Peyer's patch (tissue), 4 donors: Measurements from ENCODE around the gene COL9A2. TPM values are rescaled to one million over a fixed set of nuclear protein-coding genes. Genes with fewer than 3 reads are reported as not detected.

ENCODE experiments used
- DNase-seq, 3 donors: peaks; one replicate each; pipeline ENCODE4 v3.0.0-alpha.2; 2017 to 2019
- H3K27ac ChIP-seq, 4 donors: fragments of 200-600 bp; sonication (generic); one replicate each; pipeline ENCODE4 v1.5.1; 2016 to 2019
- H3K27me3 ChIP-seq, 2 donors: fragments of 200-600 bp; sonication (generic); one replicate each; pipeline ENCODE4 v1.5.1; 2019
- H3K36me3 ChIP-seq, 3 donors: fragments of 200-600 bp; sonication (generic); one replicate each; pipeline ENCODE4 v1.5.1; 2016 to 2019
- H3K4me1 ChIP-seq, 4 donors: fragments of 200-600 bp; sonication (generic); one replicate each; pipeline ENCODE4 v1.5.1; 2016 to 2019
- H3K4me3 ChIP-seq, 4 donors: fragments of 200-600 bp; sonication (generic); 1 replicate in 3 of 4; 2 replicates in 1 of 4; pipeline ENCODE4 v1.5.1; 2016 to 2019; ENCODE audit warnings: mild to moderate bottlenecking in 1 of 4
- H3K9me3 ChIP-seq, 4 donors: fragments of 200-600 bp; sonication (generic); one replicate each; pipeline ENCODE4 v1.5.1; 2016 to 2019; ENCODE audit warnings: mild to moderate bottlenecking in 1 of 4
- POLR2A ChIP-seq, 2 donors: fragments of 450-650 bp; IDR thresholded peaks; one replicate each; pipeline ENCODE4 v1.5.1; 2017; ENCODE audit warnings: antibody characterized with exemption in 2 of 2, mild to moderate bottlenecking in 2 of 2, moderate library complexity in 2 of 2
- total RNA-seq, 4 donors: library from RNA; depleted of rRNA; stranded (reverse); fragments of >200 nt; gene quantifications; one replicate each; pipeline ENCODE4 v1.1.0, GENCODE V29; 2016
- TF ChIP-seq, protein P1 (sequence below), 6 experiments: fragments of 450-650 bp in 4 of 6; fragments of 200-600 bp in 2 of 6; sonication (generic) in 1 of 6; IDR thresholded peaks; one replicate each; pipeline ENCODE4 v1.5.1; 2017 to 2019; ENCODE audit warnings: antibody characterized with exemption in 6 of 6, mild to moderate bottlenecking in 3 of 6, moderate library complexity in 1 of 6

The COL9A2 gene
- total RNA-seq, 4 donors from 2014 or later, result 2.1 to 11.6 (median 6.3) TPM

DNA sequence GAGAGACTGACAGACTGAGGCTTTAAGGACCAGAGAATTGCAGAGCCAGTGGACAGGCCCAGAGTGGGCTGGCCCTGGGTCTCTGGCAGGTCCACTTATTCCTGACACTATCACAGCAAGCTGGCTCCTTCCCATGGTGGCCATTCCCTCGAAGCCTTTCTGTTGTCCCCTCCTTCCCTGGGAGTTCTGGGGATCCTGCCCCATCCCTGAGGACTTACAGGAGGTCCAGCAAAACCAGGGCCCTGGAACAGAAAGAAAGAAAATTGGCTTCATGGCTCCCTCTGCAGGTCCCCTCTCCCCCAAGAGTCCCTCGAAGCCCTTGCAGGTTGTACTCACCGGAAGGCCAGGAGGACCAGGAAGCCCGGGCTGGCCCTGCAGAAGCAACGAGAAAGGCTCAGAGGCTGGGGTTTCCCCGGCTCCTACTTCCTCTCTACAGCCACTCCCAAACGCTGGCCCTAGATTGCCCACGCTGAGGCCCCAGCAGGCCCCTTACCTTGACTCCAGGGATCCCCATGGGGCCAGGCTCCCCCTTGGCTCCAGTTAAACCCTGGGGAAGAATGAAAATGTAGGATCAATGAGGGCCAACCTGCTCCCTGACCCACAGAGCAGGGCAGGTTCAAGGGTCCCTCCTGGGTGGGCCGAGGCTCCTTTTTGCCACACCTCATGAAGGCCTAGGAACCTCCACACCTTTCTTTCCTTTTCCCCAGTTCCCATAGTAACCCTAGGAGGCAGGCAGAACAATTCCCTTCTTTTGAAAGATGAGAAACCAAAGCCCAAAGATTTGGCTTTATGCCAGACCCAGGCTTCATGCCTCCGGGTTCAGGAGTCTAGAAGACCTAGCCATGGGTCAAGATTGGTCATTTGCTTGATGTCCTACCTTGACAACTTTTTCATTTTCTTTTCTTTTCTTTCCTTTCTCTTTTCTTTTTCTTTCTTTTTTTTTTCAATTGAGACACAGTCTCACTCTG is 4.6 kb downstream of the COL9A2 start:
- peak overlapping the region in 1 of 4 donors; percentile 52 for H3K27ac ChIP-seq

DNA sequence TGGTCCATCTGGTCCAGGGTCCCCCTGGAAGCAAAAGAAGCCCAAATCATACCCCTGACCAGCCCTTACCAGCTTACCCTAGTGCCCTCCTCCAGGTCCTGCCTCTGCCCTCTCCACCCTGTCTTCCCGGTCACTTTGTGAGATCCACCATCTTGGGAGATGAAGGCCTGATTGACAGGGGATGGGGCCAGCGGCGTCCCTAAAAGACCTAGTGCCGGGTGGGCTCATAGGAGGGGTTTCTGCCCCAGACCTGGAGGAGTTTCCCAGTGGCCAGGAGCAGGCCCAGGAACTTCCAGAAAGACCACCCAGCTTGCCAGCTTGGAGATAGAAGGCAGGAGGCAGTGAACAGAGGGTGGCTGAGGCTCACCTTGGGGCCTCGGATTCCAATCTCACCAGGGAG is 5.4 kb downstream of the COL9A2 start:
- TF ChIP-seq, protein P1, sequence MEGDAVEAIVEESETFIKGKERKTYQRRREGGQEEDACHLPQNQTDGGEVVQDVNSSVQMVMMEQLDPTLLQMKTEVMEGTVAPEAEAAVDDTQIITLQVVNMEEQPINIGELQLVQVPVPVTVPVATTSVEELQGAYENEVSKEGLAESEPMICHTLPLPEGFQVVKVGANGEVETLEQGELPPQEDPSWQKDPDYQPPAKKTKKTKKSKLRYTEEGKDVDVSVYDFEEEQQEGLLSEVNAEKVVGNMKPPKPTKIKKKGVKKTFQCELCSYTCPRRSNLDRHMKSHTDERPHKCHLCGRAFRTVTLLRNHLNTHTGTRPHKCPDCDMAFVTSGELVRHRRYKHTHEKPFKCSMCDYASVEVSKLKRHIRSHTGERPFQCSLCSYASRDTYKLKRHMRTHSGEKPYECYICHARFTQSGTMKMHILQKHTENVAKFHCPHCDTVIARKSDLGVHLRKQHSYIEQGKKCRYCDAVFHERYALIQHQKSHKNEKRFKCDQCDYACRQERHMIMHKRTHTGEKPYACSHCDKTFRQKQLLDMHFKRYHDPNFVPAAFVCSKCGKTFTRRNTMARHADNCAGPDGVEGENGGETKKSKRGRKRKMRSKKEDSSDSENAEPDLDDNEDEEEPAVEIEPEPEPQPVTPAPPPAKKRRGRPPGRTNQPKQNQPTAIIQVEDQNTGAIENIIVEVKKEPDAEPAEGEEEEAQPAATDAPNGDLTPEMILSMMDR (IDR thresholded peaks at IDR 0.05), result no peak
- TF ChIP-seq POLR2A (IDR thresholded peaks at IDR 0.05), result no peak
- no peak for DNase-seq
- Histone ChIP-seq H3K4me1 (peaks cover 0 to 21% (median 16%) of the 10 kb centered on the region in 4 donors), H3K36me3 (no peaks in the 10 kb centered on the region), H3K9me3 (no peaks in the 10 kb centered on the region), H3K27me3 (peaks cover 0 to 10% of the 10 kb centered on the region in 2 donors), H3K27ac (peak overlapping the region in 1 of 4 donors; percentile 25), H3K4me3 (no peak overlapping the region)

More for the DNA sequence above, 4.6 kb downstream of the COL9A2 start:
- Histone ChIP-seq H3K27me3 (peaks cover 0 to 18% of the 10 kb centered on the region in 2 donors), H3K4me3 (no peak overlapping the region), H3K4me1 (peaks cover 0 to 26% (median 19%) of the 10 kb centered on the region in 4 donors), H3K9me3 (no peaks in the 10 kb centered on the region), H3K36me3 (no peaks in the 10 kb centered on the region)
- TF ChIP-seq, protein P1 (IDR thresholded peaks at IDR 0.05), result no peak
- no peak for TF ChIP-seq POLR2A (IDR thresholded peaks at IDR 0.05)
- peak in 2 of 3 donors; percentile 82 to 88 for DNase-seq

DNA sequence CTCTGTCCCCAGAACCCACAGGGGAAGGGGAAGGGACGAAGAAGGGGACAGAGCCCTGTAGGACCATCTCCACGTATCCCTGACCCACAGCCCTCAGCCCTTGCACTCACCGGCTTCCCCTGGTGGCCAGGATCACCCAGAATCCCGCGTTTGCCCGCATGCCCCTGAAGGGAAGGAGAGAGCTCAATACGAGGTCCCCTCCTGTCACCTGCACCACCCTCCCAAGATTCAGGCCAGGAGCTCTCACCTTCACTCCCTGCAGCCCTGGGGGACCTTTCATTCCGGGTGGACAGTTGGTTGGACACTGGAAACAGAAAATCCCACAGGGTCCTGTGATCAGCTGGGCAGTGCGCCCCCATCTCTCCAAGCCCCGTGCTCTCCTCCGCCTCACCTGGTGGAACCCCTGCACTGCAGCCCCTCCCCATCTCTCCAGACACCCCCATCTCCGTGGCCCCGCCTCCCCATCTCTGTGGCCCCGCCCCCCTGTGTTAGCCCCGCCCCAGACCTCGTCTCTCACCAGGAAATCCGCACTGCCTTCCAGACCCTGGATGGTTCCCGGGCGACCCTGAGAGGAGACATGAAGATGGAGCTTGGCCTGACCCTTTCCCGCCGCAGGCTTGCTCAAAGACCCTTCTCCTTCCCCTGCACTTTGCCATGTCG is 6.0 kb downstream of the COL9A2 start:
- Histone ChIP-seq H3K4me1 (peaks cover 0 to 21% (median 13%) of the 10 kb centered on the region in 4 donors), H3K27me3 (peaks cover 0 to 4% of the 10 kb centered on the region in 2 donors), H3K27ac (no peak overlapping the region), H3K36me3 (no peaks in the 10 kb centered on the region), H3K4me3 (no peak overlapping the region), H3K9me3 (no peaks in the 10 kb centered on the region)
- no peak for DNase-seq
- TF ChIP-seq, protein P1 (IDR thresholded peaks at IDR 0.05), result no peak
- TF ChIP-seq POLR2A (IDR thresholded peaks at IDR 0.05), result no peak

DNA sequence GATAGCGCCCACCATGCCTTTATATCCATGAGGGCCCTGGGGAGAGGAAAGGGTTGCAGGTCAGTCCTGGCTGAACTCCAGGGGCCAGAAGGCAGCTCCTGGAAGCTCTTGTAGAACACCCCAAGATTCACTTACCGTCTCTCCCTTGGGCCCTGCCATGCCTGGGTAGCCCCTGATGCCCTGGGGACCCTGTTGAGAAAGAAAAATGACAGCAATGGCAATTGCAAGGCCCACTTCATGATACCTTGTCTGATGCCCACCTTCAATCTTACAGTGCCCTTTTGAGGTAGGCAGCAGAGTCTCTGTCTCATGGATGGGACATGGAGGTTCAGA is 7.0 kb downstream of the COL9A2 start:
- no peak for DNase-seq
- no peaks in the 10 kb centered on the region for H3K9me3 ChIP-seq
- no peaks in the 10 kb centered on the region for H3K36me3 ChIP-seq
- H3K4me3 ChIP-seq, result no peak overlapping the region
- H3K27me3 ChIP-seq, result no peaks in the 10 kb centered on the region
- H3K27ac ChIP-seq, result no peak overlapping the region
- H3K4me1 ChIP-seq, result peaks cover 0 to 21% (median 8%) of the 10 kb centered on the region in 4 donors
- no peak for TF ChIP-seq POLR2A (IDR thresholded peaks at IDR 0.05)
- TF ChIP-seq, protein P1 (IDR thresholded peaks at IDR 0.05), result no peak

DNA sequence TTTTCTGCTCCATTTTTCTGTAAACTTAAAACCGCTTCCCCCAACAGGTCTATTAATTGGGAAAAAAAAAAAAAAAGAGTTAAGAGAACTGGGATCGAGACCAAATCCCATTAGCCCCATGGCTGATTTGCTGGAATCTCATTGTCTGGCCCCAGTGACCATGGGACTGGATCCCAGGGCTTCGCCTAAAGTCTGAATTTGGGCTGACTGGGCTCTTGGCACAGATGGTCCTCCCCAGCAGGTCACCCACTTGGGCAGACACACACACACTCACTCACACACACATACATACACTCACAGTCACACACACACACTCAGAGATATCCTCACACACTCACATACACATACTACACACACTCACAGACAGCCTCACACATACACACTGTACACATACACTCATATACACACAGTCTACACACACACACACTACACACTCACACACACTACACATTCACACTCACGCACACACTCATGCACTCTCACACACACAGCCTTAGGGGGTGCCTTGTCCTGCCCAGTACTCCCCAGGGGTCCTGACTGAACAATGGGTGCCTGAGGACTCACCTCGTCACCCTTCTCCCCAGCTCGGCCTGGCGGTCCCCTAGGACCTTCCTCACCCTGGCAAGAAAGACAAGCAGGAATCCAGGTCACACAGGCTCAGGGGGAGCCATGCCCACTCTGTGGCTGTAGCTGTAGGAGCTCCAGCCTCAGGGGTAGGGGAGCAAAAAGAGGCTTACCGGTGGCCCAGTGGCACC is 7.5 kb downstream of the COL9A2 start:
- H3K36me3 ChIP-seq, result no peaks in the 10 kb centered on the region
- H3K9me3 ChIP-seq, result no peaks in the 10 kb centered on the region
- DNase-seq, result no peak
- H3K4me3 ChIP-seq, result no peak overlapping the region
- no peak for TF ChIP-seq POLR2A (IDR thresholded peaks at IDR 0.05)
- TF ChIP-seq, protein P1 (IDR thresholded peaks at IDR 0.05), result no peak
- H3K27me3 ChIP-seq, result no peaks in the 10 kb centered on the region
- no peak overlapping the region for H3K27ac ChIP-seq
- H3K4me1 ChIP-seq, result peaks cover 0 to 16% (median 7%) of the 10 kb centered on the region in 4 donors
